HG03159 (cell line): ENCODE results near the gene PTH1R.
A peak's percentile ranks its signal among the peaks of the same experiment; 100 is the strongest.

Experiments used
- ATAC-seq: cut with Tn5 transposase; IDR thresholded peaks from one replicate; pipeline ENCODE4 v1.9.1; 2021; ENCODE audit warnings: mild to moderate bottlenecking, moderate library complexity; ENCODE audit not compliant: unreplicated experiment

The PTH1R gene

DNA sequence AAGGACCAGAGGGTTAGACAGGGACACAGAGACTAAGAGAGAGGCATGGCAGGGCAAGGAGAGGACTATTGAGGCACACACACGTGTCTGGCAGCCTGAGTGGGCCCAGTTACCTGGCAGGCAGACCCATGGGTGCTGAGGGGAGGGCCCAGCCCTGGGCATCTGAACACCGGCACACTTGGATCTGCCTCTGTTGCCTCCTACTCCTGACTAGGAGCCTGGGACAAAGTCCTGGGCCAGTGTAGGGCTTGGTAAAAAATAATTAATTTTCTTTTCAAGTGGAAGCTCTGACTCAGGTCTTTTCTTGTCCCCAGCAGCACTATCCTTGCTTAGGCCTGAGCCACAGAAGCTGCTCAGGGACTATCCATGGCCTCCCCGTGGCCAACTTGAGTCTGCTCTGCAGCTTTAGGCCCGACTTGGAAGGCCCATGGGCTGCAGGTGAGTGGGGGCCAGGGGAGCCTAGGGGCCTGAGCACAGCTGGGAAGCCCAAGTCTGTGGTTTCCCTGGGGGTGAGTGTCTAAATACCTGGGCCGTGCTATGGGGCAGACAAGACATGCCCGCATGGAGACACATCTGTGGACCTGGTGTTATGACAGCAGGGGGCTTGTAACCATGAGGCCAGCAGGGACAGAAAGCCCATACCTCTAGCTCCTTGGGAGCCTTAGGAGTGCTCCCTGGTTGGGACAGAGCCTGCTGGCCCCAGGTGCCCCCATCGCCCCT, at the start of gene PTH1R:
PTH1R (plus strand) TSS at position 316 of the 720 bp plus-strand sequence. CDS start 5,839 bp downstream, outside the sequence.
- no peak for ATAC-seq

DNA sequence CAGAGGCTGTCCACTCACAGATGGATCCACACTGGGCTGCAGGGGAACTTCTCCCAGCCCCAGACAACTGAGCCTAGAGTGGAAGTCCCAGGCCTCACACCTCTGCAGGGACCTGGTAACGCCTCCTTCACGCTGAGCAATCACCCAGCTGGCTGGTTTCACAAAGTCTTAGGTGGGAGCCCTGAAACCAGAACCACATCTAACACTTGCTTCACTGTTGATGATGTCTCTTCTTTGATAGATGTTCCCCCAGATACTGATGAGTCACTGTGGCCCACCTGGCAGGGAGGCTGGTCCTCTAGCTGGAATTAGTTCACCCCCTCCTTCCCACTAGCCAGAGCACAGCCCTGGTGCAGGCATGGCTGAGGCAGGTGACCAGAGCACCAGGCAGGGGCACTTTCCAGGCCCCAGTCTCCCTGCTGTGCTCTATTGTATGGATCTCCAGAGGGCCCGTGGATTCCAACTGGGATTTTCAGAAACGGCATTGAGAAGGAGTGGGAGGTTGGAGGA, 47.8 kb upstream of the PTH1R start:
- peak; percentile 67 for ATAC-seq

DNA sequence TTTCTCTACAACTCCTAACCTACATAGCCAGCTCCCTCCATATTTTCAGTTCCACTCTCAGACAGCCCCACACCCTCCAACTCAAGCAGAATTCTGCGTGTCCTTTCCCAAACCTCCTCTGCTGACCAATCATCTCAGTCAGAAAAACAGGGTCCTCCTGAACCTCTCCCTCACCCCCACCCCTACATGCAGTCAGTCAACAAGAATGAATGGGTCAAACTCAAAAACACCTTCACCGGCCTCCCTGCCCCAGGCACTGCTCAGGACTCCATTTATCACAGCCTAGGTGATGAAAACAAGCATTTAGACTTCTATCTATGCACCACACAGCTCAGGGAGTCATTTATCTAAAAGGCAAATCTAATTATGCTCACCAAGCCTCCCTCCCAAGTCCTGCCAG, 46.7 kb upstream of the PTH1R start:
- ATAC-seq, result no peak

DNA sequence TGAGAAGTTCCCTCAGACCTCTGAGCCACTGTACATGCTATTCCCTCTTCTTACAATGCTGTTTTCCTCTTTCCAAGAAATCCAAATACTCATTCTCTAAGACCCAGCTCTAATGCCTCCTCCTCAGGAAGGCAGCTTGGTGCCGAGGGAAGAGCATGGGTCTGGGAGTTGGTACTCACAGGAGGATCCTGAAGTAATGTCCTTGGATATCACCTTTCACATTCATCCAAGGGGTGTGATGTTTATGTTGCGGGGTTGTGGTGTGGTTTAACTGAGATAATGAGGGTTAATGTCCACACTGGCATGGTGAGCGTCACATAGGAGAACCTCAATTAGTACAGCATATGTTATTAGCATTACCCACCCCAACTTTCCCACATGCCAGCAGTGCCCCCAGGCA, 46.2 kb upstream of the PTH1R start:
- no peak for ATAC-seq

DNA sequence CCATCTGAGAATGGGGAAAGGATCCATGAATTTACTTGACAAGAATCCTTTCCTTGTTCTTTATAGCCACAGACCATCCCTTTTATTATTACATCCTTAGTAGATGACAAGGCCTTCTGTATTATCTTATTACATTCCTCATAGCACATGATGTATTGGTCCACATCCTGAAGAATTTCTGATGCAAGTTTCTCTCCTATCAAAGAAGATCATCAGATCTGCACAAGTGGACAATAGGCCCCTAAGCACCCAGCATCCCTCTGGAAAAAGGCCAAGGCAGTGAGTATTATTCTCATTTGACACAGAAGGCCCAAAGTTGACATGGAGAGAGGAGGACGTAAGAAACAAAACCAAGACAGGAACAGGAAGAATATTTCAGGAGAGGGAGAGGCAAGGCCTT, 45.7 kb upstream of the PTH1R start:
- no peak for ATAC-seq

DNA sequence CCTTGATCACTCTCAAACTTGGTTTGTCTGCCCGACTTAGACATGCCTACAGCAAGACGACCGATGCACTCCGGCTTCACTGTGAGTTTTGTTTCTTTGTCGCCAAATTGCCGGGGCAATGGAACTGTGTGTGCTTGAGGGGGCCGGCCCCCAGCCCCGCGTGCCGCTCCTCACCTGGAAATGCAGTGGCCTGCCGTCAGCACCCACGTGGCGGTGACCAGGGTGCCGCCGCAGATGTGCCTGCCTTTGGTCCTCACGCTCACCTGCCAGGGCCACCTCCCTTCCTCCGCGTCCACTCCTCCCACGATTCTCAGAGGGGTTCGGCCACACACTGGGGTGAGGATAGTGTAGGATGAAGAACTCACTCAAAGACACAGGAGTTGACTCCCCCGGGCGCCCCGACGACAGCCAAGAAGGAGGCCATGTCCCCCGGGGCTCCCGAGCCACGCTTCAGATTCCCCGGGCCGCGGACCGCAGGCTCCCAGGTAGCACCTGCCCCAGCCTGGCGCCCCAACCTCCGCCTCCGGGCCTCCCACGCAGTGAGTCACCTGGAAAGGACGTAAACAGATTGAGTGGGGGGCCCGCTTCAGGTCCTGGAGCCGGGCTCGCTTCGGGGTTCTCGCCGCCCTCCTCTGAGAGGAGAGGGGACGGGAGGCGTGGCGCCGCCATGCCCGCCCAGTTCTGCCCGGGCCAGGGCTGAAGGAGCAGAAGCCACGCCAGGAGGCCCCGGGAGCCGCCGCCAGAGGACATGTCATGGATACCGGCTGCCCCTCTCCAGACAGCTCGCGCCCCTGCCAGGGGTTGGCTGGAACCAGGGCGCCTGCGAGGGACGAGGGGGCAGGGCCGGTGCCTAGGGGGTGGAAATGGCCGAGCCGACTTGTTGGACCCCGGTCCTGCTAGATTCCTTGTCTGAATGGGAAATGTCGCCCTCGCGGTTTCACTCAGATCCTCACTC, 43.9 kb upstream of the PTH1R start:
- ATAC-seq, result no peak

DNA sequence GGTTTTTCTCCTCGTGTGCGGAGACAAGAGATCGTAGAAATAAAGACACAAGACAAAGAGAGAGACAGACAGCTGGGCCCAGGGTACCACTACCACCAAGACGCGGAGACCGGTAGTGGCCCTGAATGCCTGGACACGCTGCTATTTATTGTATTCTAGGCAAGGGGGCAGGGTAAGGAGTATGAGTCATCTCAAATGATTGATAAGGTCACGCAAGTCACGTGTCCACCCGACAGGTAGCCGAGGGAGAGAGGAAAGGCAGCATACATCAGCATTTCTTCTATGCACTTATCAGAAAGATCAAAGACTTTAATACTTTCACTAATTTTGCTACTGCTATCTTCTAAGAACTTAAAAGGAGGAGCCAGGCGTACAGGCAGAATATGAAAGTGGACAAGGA, 42.5 kb upstream of the PTH1R start:
- ATAC-seq, result no peak

DNA sequence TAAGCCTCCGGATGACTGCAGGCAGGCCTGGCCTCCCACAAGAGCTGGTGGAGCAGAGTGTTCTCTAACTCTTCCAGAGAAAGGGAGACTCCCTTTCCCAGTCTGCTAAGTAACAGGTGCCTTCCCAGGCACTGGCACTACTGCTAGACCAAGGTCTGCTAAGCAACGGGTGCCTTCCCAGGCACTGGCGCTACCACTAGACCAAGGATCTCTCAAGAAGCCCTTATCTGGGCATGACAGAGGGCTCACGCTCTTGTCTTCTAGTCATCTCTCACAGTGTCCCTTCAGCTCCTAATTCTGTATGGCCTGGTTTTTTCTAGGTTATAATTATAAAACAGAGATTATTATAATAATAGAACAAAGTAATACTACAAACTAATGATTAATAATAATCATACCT, 42.0 kb upstream of the PTH1R start:
- no peak for ATAC-seq

DNA sequence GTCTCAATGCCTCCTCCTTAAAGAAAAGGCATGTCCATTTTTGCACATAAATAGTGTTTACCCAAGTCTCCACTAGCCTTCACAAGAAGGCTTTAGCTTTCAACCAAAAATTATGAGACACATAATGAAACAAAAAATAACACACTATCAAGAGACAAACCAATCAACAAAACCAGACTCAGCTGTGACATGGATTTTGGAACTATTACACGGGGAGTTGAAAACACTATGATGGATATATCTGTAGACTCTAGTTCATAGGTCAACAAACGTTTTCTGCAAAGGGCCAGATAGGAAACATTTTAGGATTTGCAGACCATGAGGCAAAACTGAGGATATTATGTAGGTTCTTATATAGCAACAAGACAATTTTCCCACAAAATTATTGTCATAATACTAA, 39.2 kb upstream of the PTH1R start:
- ATAC-seq, result no peak

DNA sequence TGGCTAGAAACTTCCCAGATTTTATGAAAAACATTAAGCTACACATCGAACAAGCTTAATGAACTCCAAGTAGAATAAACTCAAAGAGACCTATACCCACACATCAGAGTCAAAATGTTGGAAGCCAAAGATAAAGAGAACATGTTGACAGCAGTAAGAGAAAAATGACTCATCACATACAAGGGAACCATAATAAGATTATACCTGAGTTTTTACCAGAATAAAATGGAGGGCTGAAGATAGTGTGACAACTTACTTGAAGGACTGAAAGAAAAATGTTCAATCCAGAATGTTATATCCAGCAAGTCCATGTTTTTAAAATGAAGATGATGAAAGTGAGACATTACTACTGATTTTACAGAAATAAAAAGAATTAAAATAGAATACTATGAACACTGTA, 37.0 kb upstream of the PTH1R start:
- ATAC-seq, result no peak

DNA sequence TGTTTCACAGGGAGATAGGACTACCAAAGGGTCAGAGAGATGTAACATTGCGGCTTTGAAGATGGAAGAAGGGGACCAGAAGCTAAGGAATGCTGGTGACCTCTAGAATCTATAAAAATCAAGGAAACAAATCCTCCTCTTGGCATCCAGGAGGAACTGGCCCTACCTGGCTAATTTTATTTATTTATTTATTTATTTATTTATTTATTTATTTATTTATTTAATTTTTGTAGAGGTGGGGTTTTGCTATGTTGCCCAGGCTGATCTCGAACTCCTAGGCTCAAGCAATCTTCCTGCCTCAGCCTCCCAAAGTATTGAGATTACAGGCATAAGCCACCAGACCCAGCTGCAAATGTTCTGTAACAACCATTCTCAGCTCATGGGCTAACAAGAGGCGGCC, 34.0 kb upstream of the PTH1R start:
- ATAC-seq, result no peak

DNA sequence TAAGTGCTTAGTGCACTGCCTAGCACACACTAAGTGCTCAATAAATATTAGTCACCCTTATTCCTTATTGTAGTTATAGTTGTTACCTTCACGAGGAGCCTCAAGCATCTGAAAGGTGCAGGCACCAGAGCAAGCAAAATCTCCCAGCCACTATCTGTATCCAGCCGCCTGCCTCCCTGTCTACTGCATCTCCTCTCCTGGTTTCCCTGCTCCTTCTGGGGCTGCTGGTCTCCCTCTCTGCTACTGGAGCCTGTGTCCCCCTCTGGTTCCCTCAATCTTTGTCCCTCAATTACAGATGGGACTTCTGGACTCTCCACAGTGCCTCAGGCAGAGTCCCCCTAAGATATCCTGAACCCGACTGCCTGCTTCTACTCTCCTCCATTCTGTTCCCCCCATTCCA, 33.1 kb upstream of the PTH1R start:
- no peak for ATAC-seq

DNA sequence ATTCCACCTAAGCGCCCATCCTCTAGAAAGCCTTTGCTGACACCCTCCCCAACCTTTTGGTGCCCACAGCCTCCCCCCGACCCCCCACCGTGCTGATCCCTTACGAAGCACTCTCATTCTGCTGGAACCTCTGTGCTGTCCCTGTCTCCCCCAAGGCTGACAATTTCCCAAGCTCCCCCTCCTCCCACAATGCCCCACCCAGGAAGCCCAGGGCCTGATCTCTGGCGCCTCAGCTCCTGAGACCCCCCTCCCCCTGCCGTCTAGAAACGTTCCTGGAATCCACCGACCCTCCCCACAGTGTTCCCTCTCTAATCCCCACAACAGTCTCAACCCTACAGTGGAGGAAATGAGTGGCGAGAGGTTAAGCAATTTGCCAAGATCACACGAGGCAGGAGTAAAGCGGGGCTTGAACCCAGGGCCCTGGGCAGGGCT, 32.6 kb upstream of the PTH1R start:
- ATAC-seq, result no peak

DNA sequence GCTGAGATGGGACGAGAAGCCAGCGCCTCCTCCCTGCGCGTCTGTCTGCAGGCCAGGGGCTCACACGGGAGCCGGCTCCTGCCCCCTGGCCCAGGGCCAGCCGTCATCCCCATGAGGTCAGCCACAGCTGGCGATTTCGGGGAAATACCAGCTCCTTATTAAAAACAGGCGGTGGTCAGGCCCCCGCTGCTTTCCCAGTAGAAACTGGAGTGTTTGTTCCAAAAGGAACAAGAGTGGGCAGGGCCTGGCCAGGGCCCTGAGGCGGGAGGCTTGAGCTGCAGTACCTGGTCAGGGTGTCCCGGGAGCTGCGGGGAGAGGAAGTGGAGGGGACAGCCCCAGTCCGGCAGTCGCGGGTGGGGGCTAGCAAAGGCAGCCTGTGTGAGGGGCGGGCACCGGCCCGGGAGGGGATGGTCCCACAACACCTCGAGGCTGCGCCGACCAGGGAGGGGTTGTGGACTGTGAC, 32.1 kb upstream of the PTH1R start:
- peak; percentile 45 for ATAC-seq

DNA sequence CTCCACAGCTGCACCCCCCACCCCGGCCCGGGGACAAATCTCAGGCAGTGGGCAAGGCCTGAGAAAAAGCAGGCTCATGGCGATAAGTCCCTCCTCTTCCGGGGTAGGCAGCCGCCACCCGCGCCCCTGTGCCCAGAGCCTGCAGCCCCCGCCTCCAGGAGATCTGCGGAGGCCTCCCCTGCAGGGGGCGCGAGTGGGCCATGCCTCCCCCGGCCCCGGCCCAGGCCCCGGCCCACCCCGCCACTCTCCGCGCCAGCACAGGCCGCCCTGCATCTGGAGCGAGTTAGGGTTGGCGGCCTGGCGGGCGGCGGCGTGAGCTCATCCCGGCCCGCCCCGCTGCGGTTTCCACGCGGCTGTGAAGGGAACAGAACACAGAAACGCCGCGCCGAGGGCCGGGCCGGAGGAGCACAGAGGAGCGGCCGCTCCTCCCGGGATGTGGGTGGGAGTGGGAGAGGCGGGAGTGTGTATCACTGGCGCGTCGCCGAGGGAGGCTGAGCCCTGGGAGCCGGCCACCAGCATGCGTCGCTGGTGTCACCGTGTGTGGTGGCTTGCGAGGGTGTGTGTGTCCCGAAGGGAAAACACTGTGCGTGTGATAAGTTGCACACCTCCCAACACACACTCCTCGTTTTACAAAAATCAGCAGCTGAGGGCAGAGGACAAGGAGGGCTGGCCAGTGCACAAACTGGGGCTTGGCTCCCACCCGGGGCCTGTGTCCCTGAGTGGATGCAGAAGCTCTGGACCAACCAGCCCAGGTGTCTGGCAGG, 31.5 kb upstream of the PTH1R start:
- peak; percentile 66 for ATAC-seq

DNA sequence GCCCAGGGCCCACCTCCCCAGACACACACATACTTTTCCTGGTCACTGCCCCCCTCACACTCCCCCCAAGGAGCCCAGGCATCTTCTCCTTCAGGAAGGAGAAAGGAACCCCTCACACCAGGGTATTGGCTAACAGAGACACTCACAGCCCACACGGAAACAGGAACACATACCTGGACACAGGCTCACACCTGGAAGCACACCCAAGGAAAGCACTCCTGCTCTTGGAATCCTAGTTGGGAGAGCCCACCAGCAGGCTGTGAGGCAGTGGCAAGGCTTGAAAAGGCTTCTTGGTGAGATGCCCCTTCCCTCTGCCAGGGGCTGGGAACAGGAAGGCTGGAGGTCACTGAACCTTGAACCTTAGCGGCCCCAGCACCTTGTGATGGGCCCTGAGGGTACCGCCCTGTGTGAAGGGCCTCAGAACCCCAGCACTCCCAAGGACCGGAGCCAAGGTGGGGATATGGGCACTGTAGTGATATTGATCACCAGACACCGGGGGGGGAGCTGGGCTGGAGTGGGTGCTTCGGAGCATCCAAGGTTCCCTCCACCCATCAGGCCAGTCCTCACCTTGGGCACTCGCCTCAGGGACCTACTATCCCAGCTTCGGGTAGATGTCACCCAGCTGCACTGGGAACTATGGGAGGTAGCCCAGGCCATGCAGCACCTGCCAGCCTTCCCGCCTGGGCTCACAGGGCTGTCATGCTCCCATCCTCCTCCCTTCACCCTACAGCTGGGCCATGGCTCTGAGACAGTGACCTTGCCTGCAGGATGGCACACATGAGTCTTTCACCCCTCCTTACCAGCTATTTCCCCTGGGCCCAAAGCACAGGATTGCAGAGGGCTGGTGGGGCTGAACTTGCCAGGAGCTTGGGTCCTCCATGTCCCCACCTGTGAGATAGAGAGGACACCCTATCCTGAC, 30.6 kb upstream of the PTH1R start:
- no peak for ATAC-seq

DNA sequence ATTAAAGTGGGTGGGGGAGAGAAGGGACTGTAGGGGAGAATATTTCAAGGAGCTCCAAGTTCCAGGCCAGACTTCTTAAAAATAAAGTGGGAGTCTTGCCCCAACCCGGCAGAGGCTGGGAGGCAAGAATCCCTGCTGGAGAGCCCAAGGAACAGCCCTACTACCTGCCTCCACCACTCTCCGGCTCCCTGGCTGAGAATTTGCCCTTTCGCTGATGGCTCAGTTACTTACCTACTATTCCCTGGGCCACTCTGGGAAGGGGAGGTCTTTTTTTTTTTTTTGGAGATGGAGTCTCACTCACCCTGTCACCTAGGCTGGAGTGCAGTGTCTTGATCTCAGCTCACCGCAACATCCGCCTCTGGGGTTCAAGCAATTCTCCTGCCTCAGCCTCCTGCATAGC, 29.8 kb upstream of the PTH1R start:
- ATAC-seq, result no peak

DNA sequence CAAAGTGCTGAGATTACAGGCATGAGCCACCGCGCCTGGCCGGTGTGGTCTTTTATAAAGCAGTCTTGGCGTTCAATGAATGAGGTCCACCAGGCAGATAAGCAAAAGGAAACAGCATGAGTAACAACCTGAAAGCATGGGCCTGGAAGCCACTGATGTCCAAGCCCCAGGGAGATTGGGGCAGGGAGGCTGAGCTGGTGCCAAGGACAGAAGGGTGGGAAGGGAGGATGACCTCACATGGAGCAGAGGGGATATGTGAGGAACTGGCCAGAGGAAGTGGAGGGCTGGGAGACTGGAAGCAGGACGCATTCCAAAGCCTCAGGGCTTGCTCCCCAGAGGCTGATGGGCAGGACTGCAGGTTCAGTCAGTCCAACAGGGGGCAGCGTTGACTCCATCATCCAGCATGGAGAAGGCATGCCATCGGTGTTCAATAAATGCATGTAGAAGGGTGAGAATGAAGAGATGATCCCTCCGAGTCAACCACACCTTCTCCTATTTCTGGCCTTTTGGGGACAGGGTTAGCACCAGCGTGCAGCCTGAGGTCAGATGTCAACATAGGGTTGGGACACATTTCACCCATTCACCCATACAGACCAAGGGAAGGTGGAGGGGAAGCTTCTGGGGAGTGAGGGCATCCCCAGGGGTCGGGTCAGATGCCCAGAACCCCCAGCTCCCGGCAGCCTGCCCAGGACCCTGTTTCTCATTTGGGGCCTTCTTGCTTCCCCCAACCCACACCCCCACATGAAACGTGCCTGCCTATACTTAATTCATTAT, 29.1 kb upstream of the PTH1R start:
- ATAC-seq, result no peak

DNA sequence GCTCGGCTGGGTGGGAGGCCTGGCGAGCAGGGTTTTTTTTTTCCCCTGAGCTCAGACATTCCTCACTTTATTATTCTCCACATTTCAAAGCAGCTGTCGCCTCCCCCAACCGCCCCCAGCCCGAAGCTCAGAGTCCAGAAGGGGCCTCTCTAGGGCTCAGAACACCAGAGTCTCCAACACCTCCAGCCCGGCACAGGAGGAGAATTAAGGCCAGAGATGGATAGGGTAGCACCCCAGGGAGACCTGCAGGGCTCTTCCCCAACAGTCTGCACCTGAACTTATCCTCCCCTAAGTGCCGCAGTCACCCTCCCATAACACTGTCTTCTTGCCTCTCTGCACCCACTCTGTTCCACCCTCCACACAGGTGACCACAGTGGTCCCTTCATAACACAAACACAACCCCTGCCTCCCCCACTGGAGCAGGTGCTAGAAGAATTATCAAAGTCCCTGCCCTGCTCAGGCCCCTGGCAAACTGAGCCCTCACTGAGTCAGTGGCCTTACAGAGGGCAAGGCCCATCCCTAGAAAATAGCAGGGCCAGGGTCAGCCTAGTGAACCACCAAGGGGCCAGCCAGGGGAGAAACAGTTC, 28.4 kb upstream of the PTH1R start:
- no peak for ATAC-seq
